Right lobe of liver (tissue), 6 donors: ENCODE results near the gene AFAP1. TPM values are rescaled to one million over a fixed set of nuclear protein-coding genes. Genes with fewer than 3 reads are reported as not detected.

ENCODE experiments used
- ATAC-seq, 4 donors: fragments of 200-7000 bp; cut with Tn5 transposase; one replicate each; pipeline ENCODE4 v1.9.1; 2020; ENCODE audit warnings: mild to moderate bottlenecking in 4 of 4, moderate library complexity in 4 of 4
- DNase-seq, 3 donors: peaks; one replicate each; pipeline ENCODE4 v3.0.0-alpha.2; 2020
- H3K27ac ChIP-seq, 3 donors: fragments of 200-600 bp; one replicate each; pipeline ENCODE4 v1.8.0; 2022
- H3K27me3 ChIP-seq, 2 donors: fragments of 200-600 bp; one replicate each; pipeline ENCODE4 v1.8.0; 2022
- H3K36me3 ChIP-seq, 4 donors: fragments of 200-600 bp; sonication (generic) in 1 of 4; one replicate each; pipeline versions ENCODE4 v1.5.1 to v1.8.0; 2017 to 2022; ENCODE audit warnings: control low read depth in 1 of 4
- H3K4me1 ChIP-seq, 4 donors: fragments of 200-600 bp; sonication (generic) in 1 of 4; one replicate each; pipeline versions ENCODE4 v1.5.1 to v1.8.0; 2017 to 2022; ENCODE audit warnings: control low read depth in 1 of 4
- H3K4me3 ChIP-seq, 3 donors: fragments of 200-600 bp; one replicate each; pipeline ENCODE4 v1.8.0; 2022
- H3K9me3 ChIP-seq, 4 donors: fragments of 200-600 bp; sonication (generic) in 1 of 4; one replicate each; pipeline versions ENCODE4 v1.5.1 to v1.8.0; 2017 to 2022; ENCODE audit warnings: control low read depth in 1 of 4
- CTCF ChIP-seq, 4 donors: fragments of 200-600 bp in 3 of 4; fragments of 450-650 bp in 1 of 4; IDR thresholded peaks; one replicate each; pipeline versions ENCODE4 v1.5.1 to v1.8.0; 2016 to 2022; ENCODE audit warnings: antibody characterized with exemption in 4 of 4, mild to moderate bottlenecking in 2 of 4
- POLR2A ChIP-seq: fragments of 450-650 bp; IDR thresholded peaks from one replicate; pipeline ENCODE4 v1.6.1; 2017; ENCODE audit warnings: antibody characterized with exemption, mild to moderate bottlenecking
- WGBS: methylation state at CpG from one replicate; pipeline ENCODE4 v1.1.6; 2018; ENCODE audit warnings: low coverage, low lambda C conversion rate; ENCODE audit not compliant: insufficient coverage; ENCODE audit errors: missing lambda C conversion rate; 5-methylcytosine and 5-hydroxymethylcytosine counted together
- intact Hi-C, 2 donors: fragments of 100-400 bp; cut with DNase I; formaldehyde crosslinking; loops; one replicate each; pipeline versions ENCODE4 v1.11.2 to v1.14.1; 2022
- total RNA-seq, 6 experiments: library from RNA; depleted of rRNA in 2 of 6; stranded (reverse); fragments of >200 nt in 2 of 6; fragmentation: NEBNext Ultra II Directional in 3 of 6; extraction: Animal tissue kit (Norgen Biotek cat#: 25700) in 3 of 6; gene quantifications; one replicate each; pipeline versions ENCODE4 v1.1.0 to v1.2.4, GENCODE V29; 2016 to 2023
- donor health status: DM: no; HTN: yes; CAD: no.
- donor health status: DM: no; HTN: no; CAD: no.
- donor health status: DM: no; HTN: no; CAD: no.
- donor health status: DM: no; HTN: yes; CAD: no.
- donor health status: DM: no; HTN: yes; CAD: no.

AFAP1 gene
- total RNA-seq, 6 experiments from 2014 or later = 0.95 to 3.1 (median 1.9) TPM

DNA sequence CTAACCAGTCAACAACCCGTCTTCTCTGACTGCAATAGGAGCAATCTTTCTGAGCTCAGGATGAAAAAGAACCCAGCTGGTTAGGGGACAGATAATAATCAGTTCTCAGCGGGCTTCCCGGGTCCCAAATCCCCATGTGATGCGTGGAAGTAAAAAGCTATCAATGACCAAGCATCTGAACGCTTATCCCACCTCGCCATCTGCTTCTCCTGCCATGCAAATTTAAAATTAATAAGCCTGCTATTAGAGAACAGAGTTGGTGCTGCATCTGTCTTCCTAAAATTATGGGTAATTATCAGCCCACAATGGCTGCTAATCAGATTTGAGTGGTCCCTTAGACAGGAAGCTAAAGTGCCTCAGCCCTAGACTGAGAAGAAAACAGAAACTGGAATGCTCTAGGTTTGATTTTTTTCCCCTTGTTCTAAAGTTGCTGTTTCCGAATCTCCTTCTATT lies 37.5 kb downstream of the AFAP1 start:
- TF ChIP-seq CTCF (IDR thresholded peaks at IDR 0.05) (no peak), POLR2A (no peak)
- DNase-seq (no peak), ATAC-seq (no peak)
- no peak overlapping the region for H3K4me3 ChIP-seq
- no peaks in the 10 kb centered on the region for H3K4me1 ChIP-seq
- 44% methylated on average over 7 of the region's 7 CpGs for WGBS
- no peaks in the 10 kb centered on the region for H3K36me3 ChIP-seq
- intact Hi-C loops = no loop called here
- no peaks in the 10 kb centered on the region for H3K9me3 ChIP-seq
- no peak overlapping the region for H3K27ac ChIP-seq
- H3K27me3 ChIP-seq = no peaks in the 10 kb centered on the region

DNA sequence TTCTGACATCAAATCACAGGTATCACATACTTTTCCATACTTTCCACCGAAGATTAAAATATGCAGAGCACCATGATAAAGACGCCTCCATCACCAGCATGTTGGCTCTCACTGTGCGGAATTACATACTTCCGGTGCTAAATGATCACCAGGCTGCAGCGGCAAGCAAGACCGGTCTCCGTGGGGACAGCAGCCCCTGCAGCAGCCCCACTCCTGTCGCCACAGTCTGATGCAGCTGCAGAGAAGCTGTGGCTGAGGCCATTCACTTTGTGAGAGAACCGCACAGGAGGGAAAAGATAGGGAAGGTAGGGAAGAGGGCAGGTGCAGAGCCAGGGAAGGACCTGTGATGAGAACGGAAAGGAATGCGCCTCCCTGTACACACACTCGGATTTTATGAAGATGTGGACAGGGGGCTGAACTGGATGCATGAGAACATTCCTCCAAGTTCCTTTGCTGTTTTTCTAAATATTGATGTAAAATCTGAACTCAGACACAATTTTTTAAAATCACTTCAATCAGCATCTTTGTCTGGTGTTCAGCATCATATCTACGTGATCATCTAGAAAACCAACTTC lies 38.3 kb downstream of the AFAP1 start:
- Histone ChIP-seq H3K27ac (no peak overlapping the region), H3K4me1 (no peaks in the 10 kb centered on the region), H3K4me3 (no peak overlapping the region), H3K9me3 (no peaks in the 10 kb centered on the region), H3K27me3 (no peaks in the 10 kb centered on the region), H3K36me3 (no peaks in the 10 kb centered on the region)
- no peak for TF ChIP-seq POLR2A
- no peak for TF ChIP-seq CTCF (IDR thresholded peaks at IDR 0.05)
- ATAC-seq (no peak), DNase-seq (no peak)
- WGBS = 65% methylated on average over 11 of the region's 13 CpGs
- intact Hi-C loops = no loop called here

- ATAC-seq (no peak), DNase-seq (no peak)
- 46% methylated on average over 8 of the region's 9 CpGs for WGBS
- Histone ChIP-seq H3K27me3 (no peaks in the 10 kb centered on the region), H3K27ac (no peak overlapping the region), H3K4me1 (no peaks in the 10 kb centered on the region), H3K4me3 (no peak overlapping the region), H3K36me3 (no peaks in the 10 kb centered on the region), H3K9me3 (no peaks in the 10 kb centered on the region)
- TF ChIP-seq POLR2A (no peak), CTCF (IDR thresholded peaks at IDR 0.05) (no peak)
- intact Hi-C loops = no loop called here
These were observed 39.2 kb downstream of the AFAP1 start for GRCh38 chr4:7900334-7900909.

DNA sequence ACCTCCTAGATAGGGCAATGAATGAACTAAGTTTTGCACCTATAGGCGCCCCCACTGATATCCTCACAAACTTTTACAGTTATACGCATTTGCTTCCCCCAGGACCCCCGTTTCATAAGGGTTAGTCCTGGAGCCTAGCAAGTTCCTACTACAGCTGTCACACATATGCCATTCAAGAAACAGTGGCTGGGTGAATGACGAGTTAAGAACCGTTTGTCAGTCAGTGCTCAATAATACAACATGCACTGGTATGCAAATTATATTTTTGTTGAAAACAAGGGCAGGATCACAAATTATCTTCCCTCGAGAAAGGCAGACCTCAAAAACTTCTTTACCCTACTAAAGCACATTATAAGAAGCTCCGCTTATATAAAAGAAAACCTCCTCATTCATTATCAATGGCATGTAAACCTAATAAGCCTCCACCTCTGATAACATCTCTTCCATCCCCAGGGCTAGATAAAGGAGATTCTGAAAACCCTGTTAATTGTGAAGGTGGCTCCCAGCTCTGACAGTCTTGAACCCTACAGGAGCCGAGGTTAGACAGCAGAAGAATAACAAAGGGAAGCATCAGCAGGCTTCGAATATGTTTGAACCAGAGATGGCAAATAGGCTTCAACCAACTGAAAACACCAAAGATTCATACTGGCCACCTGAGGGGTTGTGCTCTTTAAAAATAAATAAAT lies 40.3 kb downstream of the AFAP1 start:
- H3K36me3 ChIP-seq = no peaks in the 10 kb centered on the region
- ATAC-seq (no peak), DNase-seq (no peak)
- no peaks in the 10 kb centered on the region for H3K4me1 ChIP-seq
- WGBS = 64% methylated on average over 9 of the region's 9 CpGs
- no peaks in the 10 kb centered on the region for H3K9me3 ChIP-seq
- H3K27ac ChIP-seq = no peak overlapping the region
- H3K27me3 ChIP-seq = no peaks in the 10 kb centered on the region
- intact Hi-C loops = no loop called here
- H3K4me3 ChIP-seq = no peak overlapping the region
- no peak for TF ChIP-seq POLR2A
- no peak for TF ChIP-seq CTCF (IDR thresholded peaks at IDR 0.05)
